Osteoblast (primary cell): ENCODE results near the gene HACD2. TPM values are rescaled to one million over a fixed set of nuclear protein-coding genes. Genes with fewer than 3 reads are reported as not detected.

Experiments
- DNase-seq: peaks from one replicate; pipeline ENCODE4 v3.0.0; 2011; ENCODE audit warnings: low spot score, mixed read lengths; ENCODE audit not compliant: insufficient read length; ENCODE audit errors: missing footprints
- H2AFZ ChIP-seq: 2 replicates; pipeline ENCODE4 v1.6.0; 2011; ENCODE audit warnings: mild to moderate bottlenecking, low read length
- H3K27ac ChIP-seq: 2 replicates; pipeline ENCODE4 v1.5.1; 2011; ENCODE audit warnings: mild to moderate bottlenecking, low read depth, low read length, moderate library complexity
- H3K27me3 ChIP-seq: 2 replicates; pipeline ENCODE4 v1.6.0; 2012; ENCODE audit warnings: mild to moderate bottlenecking, control low read depth, inconsistent platforms, low read length, moderate library complexity; ENCODE audit not compliant: insufficient read depth
- H3K36me3 ChIP-seq: 2 replicates; pipeline ENCODE4 v1.5.1; 2011; ENCODE audit warnings: mild to moderate bottlenecking, low read length, control low read depth, moderate library complexity; ENCODE audit not compliant: insufficient read depth
- H3K4me1 ChIP-seq: 2 replicates; pipeline ENCODE4 v1.5.1; 2011; ENCODE audit warnings: mild to moderate bottlenecking, low read length, control low read depth, moderate library complexity; ENCODE audit not compliant: insufficient read depth
- H3K4me2 ChIP-seq: 2 replicates; pipeline ENCODE4 v1.6.0; 2011; ENCODE audit warnings: mild to moderate bottlenecking, low read length; ENCODE audit not compliant: insufficient read depth
- H3K4me3 ChIP-seq: fragments of 200-600 bp; sonication (generic); 3 replicates; pipeline ENCODE4 v1.5.1; 2012; ENCODE audit warnings: mild to moderate bottlenecking, low read length, inconsistent platforms; ENCODE audit not compliant: insufficient read depth
- H3K79me2 ChIP-seq: 2 replicates; pipeline ENCODE4 v1.6.0; 2012; ENCODE audit warnings: mild to moderate bottlenecking, low read length, control low read depth, inconsistent platforms; ENCODE audit not compliant: insufficient read depth
- H3K9me3 ChIP-seq: 2 replicates; pipeline ENCODE4 v1.5.1; 2011; ENCODE audit warnings: low read depth, low read length, control low read depth
- H4K20me1 ChIP-seq: 2 replicates; pipeline ENCODE4 v1.6.0; 2012; ENCODE audit warnings: mild to moderate bottlenecking, low read length, control low read depth; ENCODE audit not compliant: insufficient read depth
- total RNA-seq: library from RNA; depleted of rRNA; stranded (reverse); fragments of >200 nt; gene quantifications from 2 replicates; pipeline ENCODE4 v1.2.3, GENCODE V29; 2012
- TF ChIP-seq, protein P1 (sequence below): IDR thresholded peaks from 2 replicates; pipeline ENCODE4 v1.5.1; 2011; ENCODE audit warnings: mild to moderate bottlenecking, low read depth, low read length, moderate library complexity; ENCODE audit errors: extremely low read depth

The HACD2 gene
- total RNA-seq, 1 donor: 27.5 TPM

DNA sequence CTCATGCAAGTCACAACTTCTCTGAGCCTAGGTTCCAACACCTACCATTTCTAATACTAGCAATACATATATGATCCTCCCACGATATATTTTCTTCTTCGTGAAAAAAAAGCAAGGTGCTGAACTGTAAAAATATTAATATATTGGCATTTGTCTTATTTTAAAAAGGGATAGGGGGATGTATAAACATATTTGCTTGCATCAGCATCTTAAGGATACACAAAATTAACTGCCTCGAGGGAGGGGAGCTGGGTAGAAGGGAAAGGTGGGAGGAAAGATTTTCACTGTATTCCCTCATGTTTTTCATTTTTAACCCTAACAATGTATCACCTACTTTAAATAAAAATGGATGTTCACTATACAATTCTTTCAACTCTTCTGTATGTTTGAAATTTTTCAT is 1.3 kb downstream of the HACD2 start:
- H3K27me3 ChIP-seq: no peaks in the 10 kb centered on the region
- peaks cover 20% of the 10 kb centered on the region for H3K36me3 ChIP-seq
- peaks cover 21% of the 10 kb centered on the region for H3K4me1 ChIP-seq
- peaks cover 16% of the 10 kb centered on the region for H3K79me2 ChIP-seq
- no peak for DNase-seq
- H3K4me3 ChIP-seq: peak overlapping the region; percentile 73
- TF ChIP-seq, protein P1, sequence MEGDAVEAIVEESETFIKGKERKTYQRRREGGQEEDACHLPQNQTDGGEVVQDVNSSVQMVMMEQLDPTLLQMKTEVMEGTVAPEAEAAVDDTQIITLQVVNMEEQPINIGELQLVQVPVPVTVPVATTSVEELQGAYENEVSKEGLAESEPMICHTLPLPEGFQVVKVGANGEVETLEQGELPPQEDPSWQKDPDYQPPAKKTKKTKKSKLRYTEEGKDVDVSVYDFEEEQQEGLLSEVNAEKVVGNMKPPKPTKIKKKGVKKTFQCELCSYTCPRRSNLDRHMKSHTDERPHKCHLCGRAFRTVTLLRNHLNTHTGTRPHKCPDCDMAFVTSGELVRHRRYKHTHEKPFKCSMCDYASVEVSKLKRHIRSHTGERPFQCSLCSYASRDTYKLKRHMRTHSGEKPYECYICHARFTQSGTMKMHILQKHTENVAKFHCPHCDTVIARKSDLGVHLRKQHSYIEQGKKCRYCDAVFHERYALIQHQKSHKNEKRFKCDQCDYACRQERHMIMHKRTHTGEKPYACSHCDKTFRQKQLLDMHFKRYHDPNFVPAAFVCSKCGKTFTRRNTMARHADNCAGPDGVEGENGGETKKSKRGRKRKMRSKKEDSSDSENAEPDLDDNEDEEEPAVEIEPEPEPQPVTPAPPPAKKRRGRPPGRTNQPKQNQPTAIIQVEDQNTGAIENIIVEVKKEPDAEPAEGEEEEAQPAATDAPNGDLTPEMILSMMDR: no peak
- H3K9me3 ChIP-seq: no peaks in the 10 kb centered on the region
- H2AFZ ChIP-seq: no peak overlapping the region
- no peaks in the 10 kb centered on the region for H4K20me1 ChIP-seq
- H3K27ac ChIP-seq: no peak overlapping the region
- H3K4me2 ChIP-seq: peak overlapping the region; percentile 90

GRCh38 chr3:123582315-123582714 is 2.5 kb downstream of the HACD2 start:
- DNase-seq: no peak
- Histone ChIP-seq H3K4me2 (no peak overlapping the region), H3K9me3 (no peaks in the 10 kb centered on the region), H3K4me3 (no peak overlapping the region), H3K27ac (no peak overlapping the region), H4K20me1 (no peaks in the 10 kb centered on the region), H2AFZ (no peak overlapping the region), H3K79me2 (peaks cover 13% of the 10 kb centered on the region), H3K4me1 (peaks cover 18% of the 10 kb centered on the region), H3K27me3 (no peaks in the 10 kb centered on the region), H3K36me3 (peaks cover 24% of the 10 kb centered on the region)
- TF ChIP-seq, protein P1: no peak

DNA sequence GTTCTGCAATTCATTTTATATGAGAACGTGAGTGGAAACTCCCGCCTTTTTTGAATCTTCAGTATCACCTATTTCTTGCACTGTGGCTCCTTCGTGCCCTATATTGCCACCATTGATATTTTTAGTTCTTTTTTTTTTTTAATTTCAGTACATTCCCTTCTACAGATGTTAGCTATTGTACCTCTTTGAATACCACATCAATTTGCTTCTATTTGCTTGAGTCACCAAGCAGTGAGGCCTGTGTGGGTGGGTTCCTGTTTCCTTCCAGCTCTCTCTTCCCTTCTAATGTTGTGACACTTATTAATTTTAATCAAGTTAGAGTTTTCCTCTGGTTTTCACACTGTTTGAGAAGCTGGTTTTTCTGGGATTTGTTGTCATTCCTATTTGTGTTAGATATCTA is 8.7 kb downstream of the HACD2 start:
- no peak overlapping the region for H3K27ac ChIP-seq
- H3K79me2 ChIP-seq: no peaks in the 10 kb centered on the region

DNA sequence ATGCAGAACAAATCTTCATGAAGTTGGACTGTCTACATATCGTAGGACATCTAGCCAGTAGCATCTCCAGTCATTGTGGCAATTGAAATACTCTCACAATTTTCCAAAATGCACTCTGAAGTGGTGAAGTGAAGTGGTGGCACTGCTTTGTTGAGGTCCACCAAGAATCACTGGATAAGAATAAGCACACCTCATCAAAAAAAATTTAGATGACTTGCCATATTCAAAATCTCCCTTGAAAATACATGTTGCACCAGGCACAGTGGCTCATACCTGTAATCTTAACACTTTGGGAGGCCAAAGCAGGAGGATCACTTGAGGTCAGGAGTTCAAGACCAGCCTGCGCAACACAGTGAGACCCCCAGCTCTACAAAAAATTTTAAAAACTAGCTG is 12.9 kb downstream of the HACD2 start:
- H2AFZ ChIP-seq: no peak overlapping the region
- H3K4me1 ChIP-seq: peaks cover 7% of the 10 kb centered on the region
- no peaks in the 10 kb centered on the region for H4K20me1 ChIP-seq
- DNase-seq: no peak
- TF ChIP-seq, protein P1: no peak
- no peak overlapping the region for H3K27ac ChIP-seq
- no peaks in the 10 kb centered on the region for H3K9me3 ChIP-seq
- no peaks in the 10 kb centered on the region for H3K79me2 ChIP-seq
- H3K36me3 ChIP-seq: peaks cover 7% of the 10 kb centered on the region
- H3K4me2 ChIP-seq: no peak overlapping the region
- H3K4me3 ChIP-seq: no peak overlapping the region
- H3K27me3 ChIP-seq: no peaks in the 10 kb centered on the region

More for the DNA sequence above, 8.7 kb downstream of the HACD2 start:
- TF ChIP-seq, protein P1: no peak
- no peak for DNase-seq
- H4K20me1 ChIP-seq: no peaks in the 10 kb centered on the region
- peaks cover 7% of the 10 kb centered on the region for H3K4me1 ChIP-seq
- H3K9me3 ChIP-seq: no peaks in the 10 kb centered on the region
- H3K27me3 ChIP-seq: no peaks in the 10 kb centered on the region
- peak overlapping the region; percentile 44 for H2AFZ ChIP-seq
- H3K4me2 ChIP-seq: no peak overlapping the region
- H3K36me3 ChIP-seq: peaks cover 26% of the 10 kb centered on the region
- H3K4me3 ChIP-seq: no peak overlapping the region
